HepG2 (cell line): ENCODE data around the gene BOD1. TPM values are rescaled to one million over a fixed set of nuclear protein-coding genes. Genes with fewer than 3 reads are reported as not detected.
A peak's percentile ranks its signal among the peaks of the same experiment; 100 is the strongest.

Source experiments
- ARNTL ChIP-seq: sonication (generic); formaldehyde crosslinking; IDR thresholded peaks from 2 replicates; pipeline ENCODE4 v1.4.0; 2020; ENCODE audit warnings: mild to moderate bottlenecking, missing genetic modification reagents
- CBFB ChIP-seq: sonication (generic); formaldehyde crosslinking; IDR thresholded peaks from 2 replicates; pipeline ENCODE4 v1.4.0; 2020; ENCODE audit warnings: missing genetic modification reagents
- CCDC6 ChIP-seq: sonication (generic); formaldehyde crosslinking; IDR thresholded peaks from 2 replicates; pipeline ENCODE4 v1.8.1; 2022; ENCODE audit warnings: mild to moderate bottlenecking, missing genetic modification reagents, moderate library complexity
- CSRNP1 ChIP-seq: sonication (generic); formaldehyde crosslinking; IDR thresholded peaks from 2 replicates; pipeline ENCODE4 v1.8.1; 2023; ENCODE audit warnings: mild to moderate bottlenecking, missing genetic modification reagents
- ESRRA ChIP-seq: sonication (generic); formaldehyde crosslinking; IDR thresholded peaks from 2 replicates; pipeline ENCODE4 v1.5.1; 2020; ENCODE audit warnings: mild to moderate bottlenecking, low read depth, missing genetic modification reagents
- GRHL1 ChIP-seq: sonication (generic); formaldehyde crosslinking; conservative IDR thresholded peaks from 2 replicates; pipeline ENCODE4 v1.8.0; 2022; ENCODE audit warnings: missing genetic modification reagents
- IRF1 ChIP-seq: sonication (generic); formaldehyde crosslinking; IDR thresholded peaks from 2 replicates; pipeline ENCODE4 v1.4.0; 2020; ENCODE audit warnings: low read depth, mild to moderate bottlenecking, missing genetic modification reagents
- KDM5B ChIP-seq: sonication (generic); formaldehyde crosslinking; IDR thresholded peaks from 2 replicates; pipeline ENCODE4 v1.4.0; 2020; ENCODE audit warnings: missing genetic modification reagents, mild to moderate bottlenecking, borderline replicate concordance
- NR2F6 ChIP-seq, 2 experiments: IDR thresholded peaks; 2 replicates each; pipeline ENCODE4 v1.6.1; 2016; ENCODE audit warnings: antibody characterized with exemption in 1 of 2, mild to moderate bottlenecking in 1 of 2
- PPARG ChIP-seq: conservative IDR thresholded peaks from 2 replicates; pipeline ENCODE4 v1.6.1; 2016; ENCODE audit warnings: missing biosample characterization, missing genetic modification reagents
- SCMH1 ChIP-seq: sonication (generic); formaldehyde crosslinking; IDR thresholded peaks from 2 replicates; pipeline ENCODE4 v1.9.0; 2021; ENCODE audit warnings: missing genetic modification reagents, mild to moderate bottlenecking, borderline replicate concordance
- ZBTB33 ChIP-seq: sonication (generic); formaldehyde crosslinking; IDR thresholded peaks from 2 replicates; pipeline ENCODE4 v1.4.0; 2020; ENCODE audit warnings: missing genetic modification reagents
- ZNF260 ChIP-seq: sonication (generic); formaldehyde crosslinking; IDR thresholded peaks from 2 replicates; pipeline ENCODE4 v1.4.0; 2020; ENCODE audit warnings: missing genetic modification reagents, low read depth, mild to moderate bottlenecking, borderline replicate concordance
- ZNF431 ChIP-seq: sonication (generic); formaldehyde crosslinking; IDR thresholded peaks from 2 replicates; pipeline ENCODE4 v1.9.0; 2022; ENCODE audit warnings: missing genetic modification reagents, low read depth, mild to moderate bottlenecking, borderline replicate concordance
- ZNF460 ChIP-seq: sonication (generic); formaldehyde crosslinking; IDR thresholded peaks from 2 replicates; pipeline ENCODE4 v1.5.1; 2020; ENCODE audit warnings: missing genetic modification reagents, mild to moderate bottlenecking, borderline replicate concordance
- ZNF503 ChIP-seq: sonication (generic); formaldehyde crosslinking; IDR thresholded peaks from 2 replicates; pipeline ENCODE4 v1.4.0; 2020; ENCODE audit warnings: missing genetic modification reagents
- ZNF576 ChIP-seq: sonication (generic); formaldehyde crosslinking; IDR thresholded peaks from 2 replicates; pipeline ENCODE4 v1.4.0; 2020; ENCODE audit warnings: mild to moderate bottlenecking, missing genetic modification reagents
- polyA plus RNA-seq, 8 experiments: library from polyadenylated mRNA; depleted of rRNA in 3 of 8; stranded (reverse) in 7 of 8; unstranded in 1 of 8; fragments of >200 nt; fragmentation: Illumina TruSeq in 4 of 8; extraction: Trizol in 4 of 8; gene quantifications; 2 replicates each; pipeline versions ENCODE4 v1.2.1 to v1.2.3, GENCODE V29; 2011 to 2016; ENCODE audit warnings: low read depth in 4 of 8, missing spikeins in 1 of 8, mixed read lengths in 1 of 8; ENCODE audit not compliant: insufficient read depth in 1 of 8
- total RNA-seq, 5 experiments: library from RNA; depleted of rRNA; stranded (reverse); fragments of >200 nt; fragmentation: Illumina TruSeq; extraction: Trizol; gene quantifications; 2 replicates each; pipeline ENCODE4 v1.2.3, GENCODE V29; 2016; ENCODE audit warnings: low read depth in 1 of 5

The BOD1 gene
- total and polyA plus RNA-seq, 2 of the 13 experiments (the other 11 are each of a cell fraction or from before 2014, with no cell fraction given): 81.5 to 103 TPM

- TF ChIP-seq ZNF576 (CRISPR knock-in tag): no peak
- no peak for TF ChIP-seq CCDC6 (CRISPR knock-in tag)
- no peak for TF ChIP-seq CBFB
- TF ChIP-seq PPARG: 0 out of 2 replicates have a peak, but pooled peaks have one; percentile 22
- no peak for TF ChIP-seq SCMH1 (CRISPR knock-in tag)
- 0 out of 2 replicates have a peak, but pooled peaks have one; percentile 54 for TF ChIP-seq ZNF431
- TF ChIP-seq ZNF503 (CRISPR knock-in tag): peak; percentile 71; the same call in 1 of the 2 replicates
- peak; percentile 42; the same call in 1 of the 2 replicates for TF ChIP-seq ESRRA (CRISPR knock-in tag)
- no peak for TF ChIP-seq GRHL1 (CRISPR knock-in tag)
- TF ChIP-seq ZBTB33 (CRISPR knock-in tag): 0 out of 2 replicates have a peak, but pooled peaks have one; percentile 12
- no peak for TF ChIP-seq CSRNP1 (CRISPR knock-in tag)
- no peak for TF ChIP-seq KDM5B (CRISPR knock-in tag)
- peak; percentile 63; the same call in 1 of the 2 replicates for TF ChIP-seq ARNTL (CRISPR knock-in tag)
- no peak for TF ChIP-seq IRF1 (CRISPR knock-in tag)
- TF ChIP-seq ZNF260 (CRISPR knock-in tag): no peak
- TF ChIP-seq NR2F6 (IDR thresholded peaks at IDR 0.05): peak; percentile 55; the same call in 1 of the 2 replicates
- TF ChIP-seq NR2F6 (CRISPR knock-in tag; IDR thresholded peaks at IDR 0.05): peak; percentile 65
- no peak for TF ChIP-seq ZNF460 (CRISPR knock-in tag)
These were observed 6.9 kb upstream of the BOD1 start (continued) for GRCh38 chr5:173623296-173623771.
